SK-N-SH (cell line): ENCODE results near the gene ACTR10. TPM values are rescaled to one million over a fixed set of nuclear protein-coding genes. Genes with fewer than 3 reads are reported as not detected.

ENCODE experiments used
- CHD2 ChIP-seq: fragments of 150-350 bp; IDR thresholded peaks from 2 replicates; pipeline ENCODE4 v1.6.1; 2018; ENCODE audit warnings: low read length; ENCODE audit not compliant: partially characterized antibody
- CTCF ChIP-seq: fragments of 200-600 bp; sonication (generic); IDR thresholded peaks from 2 replicates; pipeline ENCODE4 v1.6.1; 2017; ENCODE audit warnings: antibody characterized with exemption, mild to moderate bottlenecking, moderate library complexity
- EP300 ChIP-seq, 2 experiments: IDR thresholded peaks; 2 replicates each; pipeline versions ENCODE4 v1.4.0 to v1.6.1; 2012; ENCODE audit warnings: borderline replicate concordance in 1 of 2, low read depth in 1 of 2, low read length in 1 of 2
- EZH2phosphoT487 ChIP-seq: fragments of 200-600 bp; sonication (generic); IDR thresholded peaks from 2 replicates; pipeline ENCODE4 v1.6.1; 2017; ENCODE audit warnings: low read depth, mixed run types, mild to moderate bottlenecking, antibody characterized with exemption, moderate library complexity, borderline replicate concordance
- FOSL2 ChIP-seq: IDR thresholded peaks from 2 replicates; pipeline ENCODE4 v1.4.0; 2012; ENCODE audit warnings: low read depth, mild to moderate bottlenecking, moderate library complexity, borderline replicate concordance
- FOXM1 ChIP-seq: IDR thresholded peaks from 2 replicates; pipeline ENCODE4 v1.4.0; 2012; ENCODE audit warnings: low read depth, mild to moderate bottlenecking
- GABPA ChIP-seq: IDR thresholded peaks from 2 replicates; pipeline ENCODE4 v1.4.0; 2012; ENCODE audit warnings: low read depth, mild to moderate bottlenecking
- GATA2 ChIP-seq: sonication (generic); formaldehyde crosslinking; IDR thresholded peaks from 2 replicates; pipeline ENCODE4 v1.5.0; 2020; ENCODE audit warnings: mild to moderate bottlenecking, missing genetic modification reagents
- JUND ChIP-seq: IDR thresholded peaks from 2 replicates; pipeline ENCODE4 v1.4.0; 2012
- MAX ChIP-seq: IDR thresholded peaks from 2 replicates; pipeline ENCODE4 v1.4.0; 2012; ENCODE audit warnings: low read depth
- MXI1 ChIP-seq: IDR thresholded peaks from 2 replicates; pipeline ENCODE4 v1.6.1; 2012; ENCODE audit warnings: mild to moderate bottlenecking, low read depth, low read length, improper control_type of control experiment
- NFIC ChIP-seq: IDR thresholded peaks from 2 replicates; pipeline ENCODE4 v1.4.0; 2012; ENCODE audit warnings: borderline replicate concordance
- NRF1 ChIP-seq: IDR thresholded peaks from 2 replicates; pipeline ENCODE4 v1.6.1; 2012; ENCODE audit warnings: low read depth, mild to moderate bottlenecking, low read length
- POLR2AphosphoS5 ChIP-seq: IDR thresholded peaks from 2 replicates; pipeline ENCODE4 v1.6.1; 2012; ENCODE audit warnings: low read depth, low read length
- RAD21 ChIP-seq: IDR thresholded peaks from 2 replicates; pipeline ENCODE4 v1.6.1; 2012; ENCODE audit warnings: mild to moderate bottlenecking, low read length
- RFX5 ChIP-seq: IDR thresholded peaks from 2 replicates; pipeline ENCODE4 v1.6.1; 2012; ENCODE audit warnings: mild to moderate bottlenecking, improper control_type of control experiment, low read length
- SIN3A ChIP-seq: IDR thresholded peaks from 2 replicates; pipeline ENCODE4 v1.6.1; 2012; ENCODE audit warnings: low read depth, mild to moderate bottlenecking, low read length, moderate library complexity, borderline replicate concordance
- TAF1 ChIP-seq: IDR thresholded peaks from 2 replicates; pipeline ENCODE4 v1.6.1; 2012; ENCODE audit warnings: low read depth, mild to moderate bottlenecking, low read length, moderate library complexity, borderline replicate concordance
- TCF12 ChIP-seq: IDR thresholded peaks from 2 replicates; pipeline ENCODE4 v1.4.0; 2012
- TEAD4 ChIP-seq: IDR thresholded peaks from 2 replicates; pipeline ENCODE4 v1.4.0; 2012; ENCODE audit warnings: mild to moderate bottlenecking, borderline replicate concordance; ENCODE audit not compliant: insufficient read depth
- USF2 ChIP-seq: fragments of 150-350 bp; IDR thresholded peaks from 2 replicates; pipeline ENCODE4 v1.6.1; 2017; ENCODE audit warnings: antibody characterized with exemption, low read length, low read depth, borderline replicate concordance
- YY1 ChIP-seq: IDR thresholded peaks from 2 replicates; pipeline ENCODE4 v1.4.0; 2012; ENCODE audit warnings: low read depth, mild to moderate bottlenecking
- polyA plus RNA-seq, 3 experiments: library from polyadenylated mRNA; depleted of rRNA; stranded (reverse); fragments of >200 nt; gene quantifications; 2 replicates each; pipeline ENCODE4 v1.2.3, GENCODE V29; 2012
- TF ChIP-seq, protein P1 (sequence below): IDR thresholded peaks from 2 replicates; pipeline ENCODE4 v1.4.0; 2012; ENCODE audit warnings: low read depth, borderline replicate concordance
- TF ChIP-seq, protein P2 (sequence below): IDR thresholded peaks from 2 replicates; pipeline ENCODE4; 2012

Gene ACTR10
- polyA plus RNA-seq, 1 of the 3 experiments (the other 2 are of a cell fraction) = 32.9 TPM

DNA sequence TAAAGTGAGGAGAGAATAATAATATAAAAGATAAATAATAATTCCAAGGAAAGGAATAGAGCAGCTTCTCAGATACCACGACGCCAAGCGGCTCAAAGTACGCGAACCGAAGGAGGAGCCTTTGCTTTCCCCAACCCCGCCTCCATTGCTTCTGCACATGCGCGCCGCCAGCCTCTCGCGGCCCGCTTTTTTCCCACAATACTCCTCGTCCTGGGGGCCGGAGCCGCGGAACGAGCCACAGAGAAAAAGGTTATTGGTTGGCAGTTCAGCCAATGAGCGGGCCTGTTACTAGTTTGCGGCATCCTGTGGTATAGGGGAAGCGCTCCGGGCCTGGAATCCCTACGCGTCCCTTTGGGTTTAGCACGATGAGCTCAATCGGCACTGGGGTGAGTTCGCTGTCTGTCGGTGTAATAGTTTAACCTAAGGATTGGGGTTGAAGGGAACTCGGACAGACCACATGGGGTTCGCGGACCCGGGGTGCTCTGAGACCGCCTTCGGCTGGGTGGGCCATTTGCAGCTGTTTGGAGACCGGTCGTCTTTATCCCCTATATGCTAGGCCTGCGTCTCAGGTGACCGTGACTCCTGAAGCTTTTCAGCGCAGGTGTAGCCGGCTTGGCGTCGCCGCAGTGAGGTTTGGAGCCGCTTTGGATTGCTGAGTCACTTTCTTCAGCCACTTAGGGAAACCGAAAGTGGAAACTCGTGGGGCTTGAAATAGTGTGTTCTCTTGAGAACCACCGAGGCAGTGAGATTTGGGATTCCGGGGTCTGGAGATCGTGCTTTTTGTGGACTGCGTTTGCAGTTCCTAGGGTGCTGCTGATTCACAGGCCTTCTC is 44.8 kb downstream of the ACTR10 start, which contains the start of gene PSMA3 (continued):
- TF ChIP-seq CTCF = peak; percentile 14; the same call in 1 of the 2 replicates
- peak; percentile 73 for TF ChIP-seq CHD2
- TF ChIP-seq SIN3A = no peak; the same call in 1 of the 2 replicates
- TF ChIP-seq TCF12 = no peak
- no peak for TF ChIP-seq GABPA
- no peak for TF ChIP-seq EZH2phosphoT487
- TF ChIP-seq GATA2 (CRISPR knock-in tag) = no peak
- peak; percentile 83 for TF ChIP-seq NRF1
- no peak for TF ChIP-seq YY1
- no peak for TF ChIP-seq EP300 (IDR thresholded peaks at IDR 0.05; ENCODE audit: borderline replicate concordance in 1 of 2, low read depth in 1 of 2, low read length in 1 of 2)
- peak; percentile 75; the same call in 1 of the 2 replicates for TF ChIP-seq RFX5
- no peak for TF ChIP-seq JUND
- TF ChIP-seq FOXM1 = 0 out of 2 replicates have a peak, but pooled peaks have one; percentile 19
- peak; percentile 88 for TF ChIP-seq TAF1
- TF ChIP-seq NFIC = no peak
- TF ChIP-seq RAD21 = no peak
- peak; percentile 76 for TF ChIP-seq MAX
- TF ChIP-seq MXI1 = peak; percentile 33; the same call in 1 of the 2 replicates
- no peak for TF ChIP-seq TEAD4
- no peak for TF ChIP-seq FOSL2
- peak; percentile 95 for TF ChIP-seq POLR2AphosphoS5
- TF ChIP-seq USF2 = no peak
- TF ChIP-seq, protein P1, sequence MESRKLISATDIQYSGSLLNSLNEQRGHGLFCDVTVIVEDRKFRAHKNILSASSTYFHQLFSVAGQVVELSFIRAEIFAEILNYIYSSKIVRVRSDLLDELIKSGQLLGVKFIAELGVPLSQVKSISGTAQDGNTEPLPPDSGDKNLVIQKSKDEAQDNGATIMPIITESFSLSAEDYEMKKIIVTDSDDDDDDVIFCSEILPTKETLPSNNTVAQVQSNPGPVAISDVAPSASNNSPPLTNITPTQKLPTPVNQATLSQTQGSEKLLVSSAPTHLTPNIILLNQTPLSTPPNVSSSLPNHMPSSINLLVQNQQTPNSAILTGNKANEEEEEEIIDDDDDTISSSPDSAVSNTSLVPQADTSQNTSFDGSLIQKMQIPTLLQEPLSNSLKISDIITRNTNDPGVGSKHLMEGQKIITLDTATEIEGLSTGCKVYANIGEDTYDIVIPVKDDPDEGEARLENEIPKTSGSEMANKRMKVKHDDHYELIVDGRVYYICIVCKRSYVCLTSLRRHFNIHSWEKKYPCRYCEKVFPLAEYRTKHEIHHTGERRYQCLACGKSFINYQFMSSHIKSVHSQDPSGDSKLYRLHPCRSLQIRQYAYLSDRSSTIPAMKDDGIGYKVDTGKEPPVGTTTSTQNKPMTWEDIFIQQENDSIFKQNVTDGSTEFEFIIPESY = no peak
- TF ChIP-seq, protein P2, sequence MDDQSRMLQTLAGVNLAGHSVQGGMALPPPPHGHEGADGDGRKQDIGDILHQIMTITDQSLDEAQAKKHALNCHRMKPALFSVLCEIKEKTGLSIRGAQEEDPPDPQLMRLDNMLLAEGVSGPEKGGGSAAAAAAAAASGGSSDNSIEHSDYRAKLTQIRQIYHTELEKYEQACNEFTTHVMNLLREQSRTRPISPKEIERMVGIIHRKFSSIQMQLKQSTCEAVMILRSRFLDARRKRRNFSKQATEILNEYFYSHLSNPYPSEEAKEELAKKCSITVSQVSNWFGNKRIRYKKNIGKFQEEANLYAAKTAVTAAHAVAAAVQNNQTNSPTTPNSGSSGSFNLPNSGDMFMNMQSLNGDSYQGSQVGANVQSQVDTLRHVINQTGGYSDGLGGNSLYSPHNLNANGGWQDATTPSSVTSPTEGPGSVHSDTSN = 0 out of 2 replicates have a peak, but pooled peaks have one; percentile 14
